ENCODE data around the gene ALDH3A1. TPM values are rescaled to one million over a fixed set of nuclear protein-coding genes. Genes with fewer than 3 reads are reported as not detected.

The ALDH3A1 gene
- total RNA-seq, 4 donors from 2014 or later = 0.51 to 7.1 (median 1.7) TPM; not detected in 1

GRCh38 chr17:19785854-19786253 is 37.8 kb upstream of the ALDH3A1 start:
- no peak for DNase-seq
- H3K4me1 ChIP-seq = no peaks in the 10 kb centered on the region
- H3K4me3 ChIP-seq = no peak overlapping the region
- intact Hi-C loops (cut with DNase I; ENCODE audit: low total_unique reads) = no loop called here
- no peaks in the 10 kb centered on the region for H3K36me3 ChIP-seq
- no peaks in the 10 kb centered on the region for H3K9me3 ChIP-seq
- TF ChIP-seq POLR2A (IDR thresholded peaks at IDR 0.05) = no peak
- no peak for TF ChIP-seq CTCF (IDR thresholded peaks at IDR 0.05)
- H3K27ac ChIP-seq = no peak overlapping the region
- no peaks in the 10 kb centered on the region for H3K27me3 ChIP-seq

- Histone ChIP-seq H3K4me1 (no peaks in the 10 kb centered on the region), H3K9me3 (no peaks in the 10 kb centered on the region), H3K27me3 (no peaks in the 10 kb centered on the region), H3K27ac (no peak overlapping the region), H3K36me3 (no peaks in the 10 kb centered on the region), H3K4me3 (no peak overlapping the region)
- intact Hi-C loops (cut with DNase I; ENCODE audit: low total_unique reads) = no loop called here
- no peak for TF ChIP-seq POLR2A (IDR thresholded peaks at IDR 0.05)
- no peak for TF ChIP-seq CTCF (IDR thresholded peaks at IDR 0.05)
- no peak for DNase-seq
Observed at GRCh38 chr17:19781488-19782458, 33.7 kb upstream of the ALDH3A1 start.

GRCh38 chr17:19780846-19781245 is 32.7 kb upstream of the ALDH3A1 start:
- intact Hi-C loops (cut with DNase I; ENCODE audit: low total_unique reads) = no loop called here
- no peaks in the 10 kb centered on the region for H3K9me3 ChIP-seq
- TF ChIP-seq CTCF (IDR thresholded peaks at IDR 0.05) (no peak), POLR2A (IDR thresholded peaks at IDR 0.05) (no peak)
- H3K4me1 ChIP-seq = no peaks in the 10 kb centered on the region
- H3K27me3 ChIP-seq = no peaks in the 10 kb centered on the region
- no peak overlapping the region for H3K4me3 ChIP-seq
- H3K36me3 ChIP-seq = no peaks in the 10 kb centered on the region
- DNase-seq = no peak
- H3K27ac ChIP-seq = no peak overlapping the region

GRCh38 chr17:19773534-19773933 is 25.4 kb upstream of the ALDH3A1 start:
- no peak for TF ChIP-seq CTCF (IDR thresholded peaks at IDR 0.05)
- no peak for TF ChIP-seq POLR2A (IDR thresholded peaks at IDR 0.05)
- no peak overlapping the region for H3K4me3 ChIP-seq
- no peaks in the 10 kb centered on the region for H3K27me3 ChIP-seq
- DNase-seq = no peak
- no peak overlapping the region for H3K27ac ChIP-seq
- no peaks in the 10 kb centered on the region for H3K4me1 ChIP-seq
- H3K9me3 ChIP-seq = no peaks in the 10 kb centered on the region
- peaks cover 0 to 3% of the 10 kb centered on the region in 2 donors for H3K36me3 ChIP-seq
- intact Hi-C loops (cut with DNase I; ENCODE audit: low total_unique reads) = no loop called here

GRCh38 chr17:19771971-19772630 is 24.0 kb upstream of the ALDH3A1 start:
- H3K9me3 ChIP-seq = no peaks in the 10 kb centered on the region
- no peak for DNase-seq
- no peaks in the 10 kb centered on the region for H3K27me3 ChIP-seq
- no peak overlapping the region for H3K27ac ChIP-seq
- intact Hi-C loops (cut with DNase I; ENCODE audit: low total_unique reads) = no loop called here
- peaks cover 0 to 3% of the 10 kb centered on the region in 2 donors for H3K36me3 ChIP-seq
- no peak for TF ChIP-seq CTCF (IDR thresholded peaks at IDR 0.05)
- TF ChIP-seq POLR2A (IDR thresholded peaks at IDR 0.05) = no peak
- no peaks in the 10 kb centered on the region for H3K4me1 ChIP-seq
- H3K4me3 ChIP-seq = no peak overlapping the region
